HEK293 (cell line): ENCODE results near the gene MAPKAP1.

ENCODE experiments used
- CTCF ChIA-PET: fragments of 350-600 bp; formaldehyde crosslinking; extraction: SDS; loops from one replicate; lab custom pipeline; 2021; ENCODE audit warnings: antibody characterized with exemption; lab: Yijun Ruan, JAX
- POLR2A ChIA-PET: fragments of 300-600 bp; formaldehyde crosslinking; extraction: SDS; loops from one replicate; lab custom pipeline; 2020; ENCODE audit warnings: antibody characterized with exemption, inconsistent platforms; lab: Yijun Ruan, JAX
- H3K27ac ChIP-seq: fragments of 200-500 bp; sonication (Bioruptor generic); 2 replicates; pipeline ENCODE4 v1.5.1; 2014; ENCODE audit warnings: low read depth, low read length, control low read depth, inconsistent platforms; ENCODE audit errors: extremely low read depth
- H3K36me3 ChIP-seq, 2 experiments: fragments of 200-500 bp in 1 of 2; sonication (Bioruptor generic) in 1 of 2; 1 replicate in 1 of 2; 2 replicates in 1 of 2; pipeline ENCODE4 v1.5.1; 2014 to 2017; ENCODE audit warnings: inconsistent platforms in 2 of 2, low read length in 2 of 2; ENCODE audit not compliant: control insufficient read depth in 2 of 2, insufficient read depth in 1 of 2
- H3K4me1 ChIP-seq: fragments of 200-500 bp; sonication (Bioruptor generic); 2 replicates; pipeline ENCODE4 v1.5.1; 2014; ENCODE audit warnings: mild to moderate bottlenecking, low read length, inconsistent platforms; ENCODE audit not compliant: control insufficient read depth, insufficient read depth
- H3K4me3 ChIP-seq: 2 replicates; pipeline ENCODE4 v1.5.1; 2011; ENCODE audit warnings: low read depth, mild to moderate bottlenecking, control low read depth, low read length, moderate library complexity
- H3K9me3 ChIP-seq: fragments of 200-500 bp; sonication (Bioruptor generic); 2 replicates; pipeline ENCODE4 v1.5.1; 2014; ENCODE audit warnings: low read depth, low read length, inconsistent platforms; ENCODE audit not compliant: control insufficient read depth, insufficient read depth
- BCL11A ChIP-seq: fragments of 450-650 bp; formaldehyde crosslinking; IDR thresholded peaks from 2 replicates; pipeline ENCODE4 v1.5.1; 2016; ENCODE audit warnings: low read depth, missing biosample characterization, missing genetic modification characterization
- GLIS1 ChIP-seq: fragments of 450-650 bp; formaldehyde crosslinking; IDR thresholded peaks from 2 replicates; pipeline ENCODE4 v1.5.1; 2016; ENCODE audit warnings: missing biosample characterization, missing genetic modification characterization
- HOXC10 ChIP-seq: sonication (generic); formaldehyde crosslinking; IDR thresholded peaks from 2 replicates; pipeline ENCODE4 v1.8.1; 2023; ENCODE audit warnings: mild to moderate bottlenecking, missing genetic modification reagents
- KLF16 ChIP-seq: fragments of 450-650 bp; formaldehyde crosslinking; IDR thresholded peaks from 2 replicates; pipeline ENCODE4 v1.5.1; 2017; ENCODE audit warnings: missing biosample characterization, missing genetic modification characterization
- MYNN ChIP-seq: fragments of 450-650 bp; formaldehyde crosslinking; IDR thresholded peaks from 2 replicates; pipeline ENCODE4 v1.5.1; 2016; ENCODE audit warnings: missing biosample characterization, missing genetic modification characterization, borderline replicate concordance
- MZF1 ChIP-seq: fragments of 450-650 bp; formaldehyde crosslinking; IDR thresholded peaks from 2 replicates; pipeline ENCODE4 v1.5.1; 2017; ENCODE audit warnings: missing biosample characterization, missing genetic modification characterization, borderline replicate concordance
- PBX3 ChIP-seq: sonication (generic); formaldehyde crosslinking; IDR thresholded peaks from 2 replicates; pipeline ENCODE4 v1.8.1; 2022; ENCODE audit warnings: mild to moderate bottlenecking, moderate library complexity, missing genetic modification reagents
- RBAK ChIP-seq: fragments of 450-650 bp; formaldehyde crosslinking; IDR thresholded peaks from 2 replicates; pipeline ENCODE4 v1.5.1; 2016; ENCODE audit warnings: missing biosample characterization, missing genetic modification characterization
- SP7 ChIP-seq: fragments of 450-650 bp; formaldehyde crosslinking; IDR thresholded peaks from 2 replicates; pipeline ENCODE4 v1.5.1; 2016; ENCODE audit warnings: missing biosample characterization, missing genetic modification characterization
- YY2 ChIP-seq: fragments of 450-650 bp; formaldehyde crosslinking; IDR thresholded peaks from 2 replicates; pipeline ENCODE4 v1.5.1; 2016; ENCODE audit warnings: missing biosample characterization, missing genetic modification characterization
- ZBTB26 ChIP-seq: fragments of 450-650 bp; formaldehyde crosslinking; optimal IDR thresholded peaks from 2 replicates; pipeline ENCODE3; 2016; ENCODE audit warnings: missing biosample characterization, mild to moderate bottlenecking, missing genetic modification characterization
- ZBTB48 ChIP-seq: fragments of 450-650 bp; formaldehyde crosslinking; IDR thresholded peaks from 2 replicates; pipeline ENCODE4 v1.5.1; 2016; ENCODE audit warnings: missing biosample characterization, missing genetic modification characterization
- ZNF10 ChIP-seq: fragments of 450-650 bp; formaldehyde crosslinking; IDR thresholded peaks from 2 replicates; pipeline ENCODE4 v1.5.1; 2017; ENCODE audit warnings: missing biosample characterization, missing genetic modification characterization
- ZNF114 ChIP-seq: fragments of 450-650 bp; formaldehyde crosslinking; IDR thresholded peaks from 2 replicates; pipeline ENCODE4 v1.5.0; 2017; ENCODE audit warnings: missing biosample characterization, missing genetic modification characterization
- ZNF221 ChIP-seq: fragments of 450-650 bp; formaldehyde crosslinking; IDR thresholded peaks from 2 replicates; pipeline ENCODE4 v1.5.1; 2017; ENCODE audit warnings: missing biosample characterization, missing genetic modification characterization, borderline replicate concordance
- ZNF394 ChIP-seq: fragments of 450-650 bp; formaldehyde crosslinking; IDR thresholded peaks from 2 replicates; pipeline ENCODE4 v1.5.1; 2016; ENCODE audit warnings: missing biosample characterization, missing genetic modification characterization, mild to moderate bottlenecking, moderate library complexity, borderline replicate concordance
- ZNF398 ChIP-seq: fragments of 450-650 bp; formaldehyde crosslinking; IDR thresholded peaks from 2 replicates; pipeline ENCODE4 v1.5.1; 2017; ENCODE audit warnings: missing biosample characterization, missing genetic modification characterization
- ZNF404 ChIP-seq: fragments of 450-650 bp; formaldehyde crosslinking; IDR thresholded peaks from 2 replicates; pipeline ENCODE4 v1.5.1; 2017; ENCODE audit warnings: missing biosample characterization, missing genetic modification characterization
- ZNF416 ChIP-seq: fragments of 450-650 bp; formaldehyde crosslinking; IDR thresholded peaks from 2 replicates; pipeline ENCODE4 v1.5.1; 2016; ENCODE audit warnings: missing biosample characterization, missing genetic modification characterization
- ZNF549 ChIP-seq: fragments of 450-650 bp; IDR thresholded peaks from 2 replicates; pipeline ENCODE4 v1.5.1; 2018; ENCODE audit warnings: missing biosample characterization, missing genetic modification characterization, mild to moderate bottlenecking, inconsistent platforms, moderate library complexity
- ZNF558 ChIP-seq: fragments of 450-650 bp; formaldehyde crosslinking; IDR thresholded peaks from 2 replicates; pipeline ENCODE4 v1.5.1; 2016; ENCODE audit warnings: missing biosample characterization, missing genetic modification characterization
- ZNF629 ChIP-seq: fragments of 450-650 bp; formaldehyde crosslinking; IDR thresholded peaks from 2 replicates; pipeline ENCODE4 v1.5.1; 2017; ENCODE audit warnings: missing biosample characterization, missing genetic modification characterization
- ZNF654 ChIP-seq: fragments of 450-650 bp; formaldehyde crosslinking; IDR thresholded peaks from 2 replicates; pipeline ENCODE4 v1.5.1; 2016; ENCODE audit warnings: low read depth, missing biosample characterization, missing genetic modification characterization
- ZNF658 ChIP-seq: fragments of 450-650 bp; formaldehyde crosslinking; IDR thresholded peaks from 2 replicates; pipeline ENCODE4; 2016; ENCODE audit warnings: missing biosample characterization, missing genetic modification characterization
- ZNF837 ChIP-seq: fragments of 450-650 bp; formaldehyde crosslinking; IDR thresholded peaks from 2 replicates; pipeline ENCODE4 v1.5.1; 2016; ENCODE audit warnings: missing biosample characterization, missing genetic modification characterization
- TF ChIP-seq, protein P1 (sequence below): fragments of 450-650 bp; formaldehyde crosslinking; IDR thresholded peaks from 2 replicates; pipeline ENCODE4 v1.5.1; 2017; ENCODE audit warnings: missing biosample characterization, missing genetic modification characterization
- TF ChIP-seq, protein P2 (sequence below): fragments of 450-650 bp; formaldehyde crosslinking; conservative IDR thresholded peaks from 2 replicates; pipeline ENCODE4 v1.5.1; 2016; ENCODE audit warnings: low read depth, missing biosample characterization, missing genetic modification characterization

MAPKAP1 gene

DNA sequence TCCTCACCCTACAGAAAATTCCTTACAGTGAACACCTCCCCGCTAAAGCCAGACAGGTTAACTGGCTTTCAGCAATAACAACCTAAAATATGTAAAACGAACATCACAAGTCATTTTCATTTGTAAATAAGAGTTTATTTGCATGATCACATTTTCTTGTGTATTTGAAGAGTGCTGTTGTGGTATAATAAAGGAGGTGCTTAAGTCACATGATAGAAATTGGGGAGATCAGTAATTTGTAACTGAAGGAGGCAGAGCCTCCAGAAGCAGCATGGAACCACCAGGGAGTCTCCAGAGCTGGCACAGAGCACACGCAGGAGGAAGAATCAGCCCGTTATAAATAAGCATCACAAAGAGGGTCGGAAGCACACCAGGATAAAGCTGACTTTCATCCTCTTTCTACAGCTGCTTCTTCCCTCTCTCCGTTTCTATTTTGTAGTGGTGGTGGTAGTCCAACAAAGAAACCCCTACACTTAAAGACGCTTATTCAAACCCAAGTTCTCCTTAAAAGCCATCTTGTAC, 210.6 kb downstream of the MAPKAP1 start (continued):
- TF ChIP-seq ZNF549 (tag by site-specific recombination): no peak
- no peak for TF ChIP-seq ZNF837
- TF ChIP-seq ZNF658: no peak
- TF ChIP-seq BCL11A: no peak
- no peak for TF ChIP-seq MYNN (tag by site-specific recombination)
- TF ChIP-seq RBAK (tag by site-specific recombination): no peak
- no peak for TF ChIP-seq ZNF654 (tag by site-specific recombination)
- TF ChIP-seq ZNF10 (tag by site-specific recombination): no peak

- H3K9me3 ChIP-seq: no peaks in the 10 kb centered on the region
- H3K36me3 ChIP-seq: no peaks in the 10 kb centered on the region
- H3K4me3 ChIP-seq: no peak overlapping the region
- H3K27ac ChIP-seq: no peak overlapping the region
- ChIA-PET POLR2A (no interaction called here), CTCF (no interaction called here)
- no peaks in the 10 kb centered on the region for H3K4me1 ChIP-seq
- TF ChIP-seq, protein P1, sequence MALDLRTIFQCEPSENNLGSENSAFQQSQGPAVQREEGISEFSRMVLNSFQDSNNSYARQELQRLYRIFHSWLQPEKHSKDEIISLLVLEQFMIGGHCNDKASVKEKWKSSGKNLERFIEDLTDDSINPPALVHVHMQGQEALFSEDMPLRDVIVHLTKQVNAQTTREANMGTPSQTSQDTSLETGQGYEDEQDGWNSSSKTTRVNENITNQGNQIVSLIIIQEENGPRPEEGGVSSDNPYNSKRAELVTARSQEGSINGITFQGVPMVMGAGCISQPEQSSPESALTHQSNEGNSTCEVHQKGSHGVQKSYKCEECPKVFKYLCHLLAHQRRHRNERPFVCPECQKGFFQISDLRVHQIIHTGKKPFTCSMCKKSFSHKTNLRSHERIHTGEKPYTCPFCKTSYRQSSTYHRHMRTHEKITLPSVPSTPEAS (tag by site-specific recombination): no peak
- TF ChIP-seq ZBTB48 (tag by site-specific recombination) (no peak), ZNF404 (tag by site-specific recombination) (no peak), ZNF398 (tag by site-specific recombination) (no peak), ZNF221 (tag by site-specific recombination) (no peak), MZF1 (tag by site-specific recombination) (no peak), ZNF558 (tag by site-specific recombination) (no peak), GLIS1 (tag by site-specific recombination) (no peak), KLF16 (tag by site-specific recombination) (no peak), RBAK (tag by site-specific recombination) (no peak), ZNF114 (tag by site-specific recombination) (no peak), ZNF629 (no peak), PBX3 (no peak), ZNF394 (tag by site-specific recombination) (no peak), SP7 (tag by site-specific recombination) (no peak), ZNF416 (tag by site-specific recombination) (no peak), ZBTB26 (tag by site-specific recombination) (no peak), YY2 (tag by site-specific recombination) (no peak), HOXC10 (CRISPR knock-in tag) (no peak)
- TF ChIP-seq, protein P2, sequence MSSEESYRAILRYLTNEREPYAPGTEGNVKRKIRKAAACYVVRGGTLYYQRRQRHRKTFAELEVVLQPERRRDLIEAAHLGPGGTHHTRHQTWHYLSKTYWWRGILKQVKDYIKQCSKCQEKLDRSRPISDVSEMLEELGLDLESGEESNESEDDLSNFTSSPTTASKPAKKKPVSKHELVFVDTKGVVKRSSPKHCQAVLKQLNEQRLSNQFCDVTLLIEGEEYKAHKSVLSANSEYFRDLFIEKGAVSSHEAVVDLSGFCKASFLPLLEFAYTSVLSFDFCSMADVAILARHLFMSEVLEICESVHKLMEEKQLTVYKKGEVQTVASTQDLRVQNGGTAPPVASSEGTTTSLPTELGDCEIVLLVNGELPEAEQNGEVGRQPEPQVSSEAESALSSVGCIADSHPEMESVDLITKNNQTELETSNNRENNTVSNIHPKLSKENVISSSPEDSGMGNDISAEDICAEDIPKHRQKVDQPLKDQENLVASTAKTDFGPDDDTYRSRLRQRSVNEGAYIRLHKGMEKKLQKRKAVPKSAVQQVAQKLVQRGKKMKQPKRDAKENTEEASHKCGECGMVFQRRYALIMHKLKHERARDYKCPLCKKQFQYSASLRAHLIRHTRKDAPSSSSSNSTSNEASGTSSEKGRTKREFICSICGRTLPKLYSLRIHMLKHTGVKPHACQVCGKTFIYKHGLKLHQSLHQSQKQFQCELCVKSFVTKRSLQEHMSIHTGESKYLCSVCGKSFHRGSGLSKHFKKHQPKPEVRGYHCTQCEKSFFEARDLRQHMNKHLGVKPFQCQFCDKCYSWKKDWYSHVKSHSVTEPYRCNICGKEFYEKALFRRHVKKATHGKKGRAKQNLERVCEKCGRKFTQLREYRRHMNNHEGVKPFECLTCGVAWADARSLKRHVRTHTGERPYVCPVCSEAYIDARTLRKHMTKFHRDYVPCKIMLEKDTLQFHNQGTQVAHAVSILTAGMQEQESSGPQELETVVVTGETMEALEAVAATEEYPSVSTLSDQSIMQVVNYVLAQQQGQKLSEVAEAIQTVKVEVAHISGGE (tag by site-specific recombination): no peak
These were observed 211.6 kb downstream of the MAPKAP1 start for GRCh38 chr9:125495172-125496119.
